ENCODE measurements around the gene TGIF2. TPM values are rescaled to one million over a fixed set of nuclear protein-coding genes. Genes with fewer than 3 reads are reported as not detected.

The TGIF2 gene
- total and polyA plus RNA-seq, 2 of the 8 experiments (the other 6 are each of a cell fraction or from before 2014, with no cell fraction given): 49.7 to 76.7 TPM

DNA sequence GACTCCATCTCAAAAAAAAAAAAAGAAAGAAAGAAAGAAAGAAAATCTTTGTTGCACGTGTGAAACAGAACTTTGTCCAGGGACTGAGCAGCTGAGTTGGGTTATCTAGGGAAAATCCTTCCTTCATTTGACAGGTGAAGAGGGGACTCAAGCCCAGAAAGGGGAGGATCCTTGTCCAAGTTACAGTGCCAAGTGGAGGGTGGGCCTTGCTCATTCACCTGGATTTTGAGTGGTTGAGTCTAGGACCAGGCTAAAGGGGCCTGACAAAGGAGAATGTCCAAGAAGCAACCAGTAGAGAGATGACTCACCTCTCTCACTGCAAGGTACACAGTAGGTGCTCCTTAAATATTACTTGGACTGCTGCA, 2.7 kb downstream of the TGIF2 start:
- Histone ChIP-seq H2AK5ac (ENCODE audit: low read depth, low read length) (no peak overlapping the region), H2BK12ac (ENCODE audit: low read depth, low read length) (no peak overlapping the region), H4K20me1 (replicated peaks in 1 of 2; ENCODE audit: control insufficient read depth in 1 of 2, insufficient read depth in 2 of 2, low read length in 2 of 2) (peaks cover 4% of the 10 kb centered on the region in 2 experiments), H2BK20ac (ENCODE audit: low read length) (no peak overlapping the region), H3K4me2 (ENCODE audit: insufficient read depth in 1 of 2, low read depth in 2 of 2, low read length in 2 of 2) (peak overlapping the region in 1 of 2 experiments; percentile 99; a peak in 1 of 4 replicates), H3K4me1 (replicated peaks in 1 of 4; ENCODE audit: control insufficient read depth in 3 of 4, insufficient read depth in 4 of 4, low read length in 3 of 4) (peaks cover 11 to 26% (median 16%) of the 10 kb centered on the region in 4 experiments), H3K36me3 (ENCODE audit: control insufficient read depth in 2 of 4, insufficient read depth in 4 of 4, low read length in 3 of 4) (peaks cover 4 to 24% (median 13%) of the 10 kb centered on the region in 4 experiments), H3K4ac (replicated peaks; ENCODE audit: insufficient read length, low read depth, low read length) (no peak overlapping the region), H3K27me3 (replicated peaks in 1 of 4; ENCODE audit: control insufficient read depth in 3 of 4, extremely low read depth in 1 of 4, insufficient read depth in 3 of 4, low read length in 3 of 4) (no peaks in the 10 kb centered on the region), H3K9ac (replicated peaks in 1 of 4; ENCODE audit: extremely low read depth in 1 of 4, low read depth in 3 of 4, low read length in 3 of 4) (no peak overlapping the region), H4K8ac (ENCODE audit: extremely low read depth, insufficient read depth, low read length) (no peak overlapping the region), H4K5ac (ENCODE audit: insufficient read length, low read depth, low read length) (no peak overlapping the region), H2AFZ (ENCODE audit: low read length) (no peak overlapping the region), H3K23ac (ENCODE audit: insufficient read length) (no peak overlapping the region), H3K79me2 (ENCODE audit: control insufficient read depth in 1 of 2, insufficient read depth in 2 of 2, low read length in 2 of 2) (peaks cover 16 to 50% of the 10 kb centered on the region in 2 experiments), H2BK120ac (replicated peaks; ENCODE audit: low read depth, low read length) (no peak overlapping the region), H3K79me1 (ENCODE audit: low read depth, low read length) (peaks cover 7% of the 10 kb centered on the region), H3K23me2 (ENCODE audit: low read depth, low read length) (peaks cover 17% of the 10 kb centered on the region), H2BK5ac (ENCODE audit: low read depth, low read length) (no peak overlapping the region), H3K27ac (ENCODE audit: low read depth, low read length) (no peak overlapping the region), H4K91ac (replicated peaks; ENCODE audit: insufficient read length, low read length) (no peak overlapping the region), H3K4me3 (ENCODE audit: extremely low read depth in 1 of 4, insufficient read depth in 2 of 4, low read depth in 3 of 4, low read length in 4 of 4) (no peak overlapping the region), H3K18ac (ENCODE audit: extremely low read depth, low read length) (no peak overlapping the region), H3K14ac (ENCODE audit: insufficient read length) (no peak overlapping the region), H2BK15ac (ENCODE audit: low read length) (no peak overlapping the region), H3K9me3 (ENCODE audit: insufficient read depth in 2 of 2, low read depth in 1 of 2, low read length in 1 of 2) (no peaks in the 10 kb centered on the region), H3K56ac (replicated peaks; ENCODE audit: insufficient read length, low read depth, low read length) (no peak overlapping the region)
- no peak for TF ChIP-seq JUND (IDR thresholded peaks at IDR 0.05; ENCODE audit: low read length)
- TF ChIP-seq NANOG (IDR thresholded peaks at IDR 0.05; ENCODE audit: insufficient read depth, low read depth, low read length, poor library complexity, severe bottlenecking): no peak
- no peak for TF ChIP-seq KDM1A (IDR thresholded peaks at IDR 0.05; ENCODE audit: borderline replicate concordance, low read length)
- TF ChIP-seq CREB1 (IDR thresholded peaks at IDR 0.05): no peak
- no peak for TF ChIP-seq TCF12 (IDR thresholded peaks at IDR 0.05; ENCODE audit: low read depth, low read length)
- no peak for TF ChIP-seq ASH2L (IDR thresholded peaks at IDR 0.05; ENCODE audit: low read length)
- TF ChIP-seq RAD21 (IDR thresholded peaks at IDR 0.05 in 1 of 2, conservative IDR thresholded peaks at IDR 0.05 in 1 of 2; ENCODE audit: low read depth in 2 of 2, low read length in 2 of 2): no peak
- TF ChIP-seq SIX5 (IDR thresholded peaks at IDR 0.05; ENCODE audit: low read depth, low read length): no peak
- TF ChIP-seq CHD1 (IDR thresholded peaks at IDR 0.05; ENCODE audit: low read depth, low read length): no peak
- no peak for TF ChIP-seq SP4 (IDR thresholded peaks at IDR 0.05; ENCODE audit: low read length)
- TF ChIP-seq, protein P1, sequence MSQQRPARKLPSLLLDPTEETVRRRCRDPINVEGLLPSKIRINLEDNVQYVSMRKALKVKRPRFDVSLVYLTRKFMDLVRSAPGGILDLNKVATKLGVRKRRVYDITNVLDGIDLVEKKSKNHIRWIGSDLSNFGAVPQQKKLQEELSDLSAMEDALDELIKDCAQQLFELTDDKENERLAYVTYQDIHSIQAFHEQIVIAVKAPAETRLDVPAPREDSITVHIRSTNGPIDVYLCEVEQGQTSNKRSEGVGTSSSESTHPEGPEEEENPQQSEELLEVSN (IDR thresholded peaks at IDR 0.05): no peak
- TF ChIP-seq POU5F1 (IDR thresholded peaks at IDR 0.05; ENCODE audit: low read depth, low read length): no peak
- no peak for TF ChIP-seq SIN3A (conservative IDR thresholded peaks at IDR 0.05 in 1 of 2, IDR thresholded peaks at IDR 0.05 in 1 of 2; ENCODE audit: low read depth in 1 of 2, low read length in 2 of 2)
- POLR2A ChIA-PET (ENCODE audit: partially characterized antibody): interaction anchor here (0.6 to 17.6 kb wide), 9 partner anchors 9 to 288 kb away, joined by 3 to 388 read pairs (median 3); partner anchors contain the start of gene RAB5IF
- FAIRE-seq: no peak
- CTCF ChIA-PET (ENCODE audit: partially characterized antibody): interaction anchor here (0.7 to 18.0 kb wide), 7 partner anchors 13 to 70 kb away, joined by 3 to 202 read pairs (median 4); partner anchors contain the start of gene RAB5IF
- WGBS, 2 experiments (ENCODE audit: extremely low coverage in 1 of 2, insufficient coverage in 1 of 2, insufficient read length in 1 of 2, insufficient replicate concordance in 2 of 2, low coverage in 1 of 2, low lambda C conversion rate in 2 of 2, missing lambda C conversion rate in 1 of 2): 91% methylated on average over 1 of the region's 1 CpG; no CpG with 5 or more reads in 1 of the 2 experiments
- no peak for DNase-seq (ENCODE audit: low read depth in 1 of 2, low spot score in 2 of 2)
